HL-60/S4 treated with retinoic acid at 250 ng/mL for 4 days and 3 days (cell line): ENCODE data around the gene FAM124A.

Experiments used
- in situ Hi-C: fragments of 300-500 bp; cut with MboI; formaldehyde crosslinking; loops from 2 replicates; pipeline ENCODE4 v1.7.0; 2022; ENCODE audit warnings: low sequenced_read_pairs

FAM124A gene

GRCh38 chr13:51298812-51299211 is 76.6 kb downstream of the FAM124A start:
- in situ Hi-C loops, result no loop called here

- in situ Hi-C loops, result no loop called here
Measured at GRCh38 chr13:51303063-51303552, 80.9 kb downstream of the FAM124A start.

GRCh38 chr13:51303882-51304281 is 81.7 kb downstream of the FAM124A start:
- in situ Hi-C loops, result no loop called here

GRCh38 chr13:51305271-51305967 is 83.2 kb downstream of the FAM124A start:
- in situ Hi-C loops, result no loop called here

GRCh38 chr13:51308781-51309180 is 86.6 kb downstream of the FAM124A start:
- in situ Hi-C loops, result no loop called here

GRCh38 chr13:51311231-51311630 is 89.0 kb downstream of the FAM124A start:
- in situ Hi-C loops, result no loop called here

GRCh38 chr13:51311957-51312520 is 89.8 kb downstream of the FAM124A start:
- in situ Hi-C loops, result no loop called here

GRCh38 chr13:51313619-51314018 is 91.4 kb downstream of the FAM124A start:
- in situ Hi-C loops, result no loop called here

GRCh38 chr13:51317262-51317661 is 95.1 kb downstream of the FAM124A start:
- in situ Hi-C loops, result no loop called here

- in situ Hi-C loops, result no loop called here
Measured at GRCh38 chr13:51318015-51318414, 95.8 kb downstream of the FAM124A start.

- in situ Hi-C loops, result no loop called here
Measured at GRCh38 chr13:51318876-51319275, 96.7 kb downstream of the FAM124A start.

GRCh38 chr13:51321836-51322235 is 99.6 kb downstream of the FAM124A start:
- in situ Hi-C loops, result no loop called here

- in situ Hi-C loops, result no loop called here
Measured at GRCh38 chr13:51322826-51323225, 100.6 kb downstream of the FAM124A start.

- in situ Hi-C loops, result no loop called here
Measured at GRCh38 chr13:51323824-51324511, 101.8 kb downstream of the FAM124A start.

GRCh38 chr13:51324714-51325420 is 102.7 kb downstream of the FAM124A start:
- in situ Hi-C loops, result no loop called here

GRCh38 chr13:51325837-51326236 is 103.6 kb downstream of the FAM124A start:
- in situ Hi-C loops, result no loop called here

- in situ Hi-C loops, result no loop called here
Measured at GRCh38 chr13:51326777-51327176, 104.6 kb downstream of the FAM124A start.

- in situ Hi-C loops, result no loop called here
Measured at GRCh38 chr13:51327961-51328360, 105.8 kb downstream of the FAM124A start.

GRCh38 chr13:51328488-51328887 is 106.3 kb downstream of the FAM124A start:
- in situ Hi-C loops, result no loop called here

GRCh38 chr13:51329606-51330005 is 107.4 kb downstream of the FAM124A start:
- in situ Hi-C loops, result no loop called here

GRCh38 chr13:51330791-51331190 is 108.6 kb downstream of the FAM124A start:
- in situ Hi-C loops, result no loop called here
